ENCODE data around the gene PTGER3.

PTGER3 gene

GRCh38 chr1:71047635-71048607 is at the start of gene PTGER3:
Gene PTGER3, minus strand, starts transcription at chr1:71047816. Its CDS starts 239 bp downstream, at chr1:71047577.
- DNase-seq, result no peak

- no peak for DNase-seq
These were observed 47.3 kb upstream of the PTGER3 start for GRCh38 chr1:71094913-71095312.

GRCh38 chr1:71093938-71094337 is 46.3 kb upstream of the PTGER3 start:
- no peak for DNase-seq

- no peak for DNase-seq
These were observed 42.1 kb upstream of the PTGER3 start for GRCh38 chr1:71089536-71090270.

GRCh38 chr1:71088645-71089287 is 41.1 kb upstream of the PTGER3 start:
- no peak for DNase-seq

- no peak for DNase-seq
These were observed 40.1 kb upstream of the PTGER3 start for GRCh38 chr1:71087713-71088112.

GRCh38 chr1:71087060-71087459 is 39.4 kb upstream of the PTGER3 start:
- no peak for DNase-seq

GRCh38 chr1:71086331-71086730 is 38.7 kb upstream of the PTGER3 start:
- no peak for DNase-seq

GRCh38 chr1:71083271-71083670 is 35.7 kb upstream of the PTGER3 start:
- no peak for DNase-seq

- DNase-seq, result no peak
These were observed 34.1 kb upstream of the PTGER3 start for GRCh38 chr1:71081697-71082080.

GRCh38 chr1:71080739-71081696 is 33.4 kb upstream of the PTGER3 start, which contains the start of gene ZRANB2:
Gene ZRANB2, minus strand, starts transcription at chr1:71081035. Its CDS starts 40 bp downstream, at chr1:71080995.
- peak; percentile 87 for DNase-seq

- DNase-seq, result no peak
These were observed 32.7 kb upstream of the PTGER3 start for GRCh38 chr1:71080230-71080738.

- no peak for DNase-seq
These were observed 27.1 kb upstream of the PTGER3 start for GRCh38 chr1:71074681-71075080.

GRCh38 chr1:71072273-71072672 is 24.7 kb upstream of the PTGER3 start:
- DNase-seq, result no peak

GRCh38 chr1:71071720-71072119 is 24.1 kb upstream of the PTGER3 start:
- DNase-seq, result no peak

GRCh38 chr1:71068325-71069240 is 21.0 kb upstream of the PTGER3 start:
- no peak for DNase-seq

- DNase-seq, result no peak
These were observed 7.2 kb upstream of the PTGER3 start for GRCh38 chr1:71054791-71055190.

- no peak for DNase-seq
These were observed 6.7 kb upstream of the PTGER3 start for GRCh38 chr1:71054281-71054731.

GRCh38 chr1:71053758-71054157 is 6.1 kb upstream of the PTGER3 start:
- DNase-seq, result no peak

GRCh38 chr1:71053146-71053545 is 5.5 kb upstream of the PTGER3 start:
- no peak for DNase-seq
